HG02759 (cell line): ENCODE data around the gene ZNF611.
"Not testable (repeated sequence)": the region's sequence is repeated elsewhere in the genome, so short reads cannot be mapped to it uniquely, and the experiment has no call there.

Experiments used
- ATAC-seq: cut with Tn5 transposase; IDR thresholded peaks from one replicate; pipeline ENCODE4 v1.9.1; 2021; ENCODE audit warnings: mild to moderate bottlenecking, moderate library complexity; ENCODE audit not compliant: unreplicated experiment

The ZNF611 gene

GRCh38 chr19:52720541-52720940 is 14.3 kb downstream of the ZNF611 start:
- not testable (repeated sequence) for ATAC-seq

GRCh38 chr19:52716522-52716921 is 18.3 kb downstream of the ZNF611 start:
- ATAC-seq: no peak

GRCh38 chr19:52715902-52716301 is 18.9 kb downstream of the ZNF611 start:
- not testable (repeated sequence) for ATAC-seq

- not testable (repeated sequence) for ATAC-seq
Measured at GRCh38 chr19:52715330-52715729, 19.5 kb downstream of the ZNF611 start.

GRCh38 chr19:52713051-52713450 is 21.8 kb downstream of the ZNF611 start:
- not testable (repeated sequence) for ATAC-seq

GRCh38 chr19:52711661-52712060 is 23.2 kb downstream of the ZNF611 start:
- not testable (repeated sequence) for ATAC-seq

- no peak for ATAC-seq
Measured at GRCh38 chr19:52710538-52710937, 24.3 kb downstream of the ZNF611 start.

- ATAC-seq: not testable (repeated sequence)
Measured at GRCh38 chr19:52705615-52706014, 29.2 kb downstream of the ZNF611 start.

GRCh38 chr19:52703917-52704316 is 30.9 kb downstream of the ZNF611 start:
- ATAC-seq: no peak

GRCh38 chr19:52700673-52701072 is 34.2 kb downstream of the ZNF611 start:
- ATAC-seq: no peak

- ATAC-seq: not testable (repeated sequence)
Measured at GRCh38 chr19:52699555-52699954, 35.3 kb downstream of the ZNF611 start.

GRCh38 chr19:52695996-52696395 is 38.8 kb downstream of the ZNF611 start:
- ATAC-seq: no peak

- no peak for ATAC-seq
Measured at GRCh38 chr19:52694921-52695320, 39.9 kb downstream of the ZNF611 start.

GRCh38 chr19:52694281-52694680 is 40.6 kb downstream of the ZNF611 start:
- not testable (repeated sequence) for ATAC-seq

- ATAC-seq: no peak
Measured at GRCh38 chr19:52692431-52693008, 42.3 kb downstream of the ZNF611 start.

GRCh38 chr19:52691737-52692136 is 43.1 kb downstream of the ZNF611 start:
- no peak for ATAC-seq

- ATAC-seq: no peak
Measured at GRCh38 chr19:52691215-52691610, 43.6 kb downstream of the ZNF611 start.

- peak; percentile 92 for ATAC-seq
Measured at GRCh38 chr19:52690369-52691214, 44.3 kb downstream of the ZNF611 start.

- peak; percentile 18 for ATAC-seq
Measured at GRCh38 chr19:52689843-52690368, 44.9 kb downstream of the ZNF611 start.

- ATAC-seq: not testable (repeated sequence)
Measured at GRCh38 chr19:52688925-52689796, 45.7 kb downstream of the ZNF611 start.

- no peak for ATAC-seq
Measured at GRCh38 chr19:52688335-52688734, 46.5 kb downstream of the ZNF611 start.
